Dermis blood vessel endothelial cell (primary cell): ENCODE data around the gene LRP2. TPM values are rescaled to one million over a fixed set of nuclear protein-coding genes. Genes with fewer than 3 reads are reported as not detected.
A peak's percentile ranks its signal among the peaks of the same experiment; 100 is the strongest.
"Not testable (repeated sequence)": the region's sequence is repeated elsewhere in the genome, so short reads cannot be mapped to it uniquely, and the experiment has no call there.

Source experiments
- DNase-seq: peaks from one replicate; pipeline ENCODE4 v3.0.0; 2010
- total RNA-seq: library from RNA; depleted of rRNA; stranded (reverse); fragments of >200 nt; gene quantifications from 2 replicates; pipeline ENCODE4 v1.2.3, GENCODE V29; 2014

LRP2 gene
- 0.05 TPM in 1 of 2 replicates, not detected in the other for total RNA-seq

- peak; percentile 15 for DNase-seq
Measured at GRCh38 chr2:169362118-169362893, at the start of gene LRP2. TSS of gene LRP2 (minus strand) at chr2:169362534. CDS start at chr2:169362399, 135 bp downstream.

- DNase-seq, result no peak
Measured at GRCh38 chr2:169406891-169407290, 44.6 kb upstream of the LRP2 start.

- not testable (repeated sequence) for DNase-seq
Measured at GRCh38 chr2:169399491-169399890, 37.2 kb upstream of the LRP2 start.

- no peak for DNase-seq
Measured at GRCh38 chr2:169397697-169398096, 35.4 kb upstream of the LRP2 start.

- no peak for DNase-seq
Measured at GRCh38 chr2:169395821-169396374, 33.6 kb upstream of the LRP2 start.

GRCh38 chr2:169393068-169393590 is 30.8 kb upstream of the LRP2 start:
- no peak for DNase-seq

GRCh38 chr2:169391236-169391635 is 28.9 kb upstream of the LRP2 start:
- no peak for DNase-seq

GRCh38 chr2:169388161-169388560 is 25.8 kb upstream of the LRP2 start:
- no peak for DNase-seq

- DNase-seq, result no peak
Measured at GRCh38 chr2:169386722-169387121, 24.4 kb upstream of the LRP2 start.

- no peak for DNase-seq
Measured at GRCh38 chr2:169384816-169385215, 22.5 kb upstream of the LRP2 start.

- DNase-seq, result no peak
Measured at GRCh38 chr2:169372561-169372960, 10.2 kb upstream of the LRP2 start.

GRCh38 chr2:169366066-169366465 is 3.7 kb upstream of the LRP2 start:
- no peak for DNase-seq

- DNase-seq, result no peak
Measured at GRCh38 chr2:169365029-169365480, 2.7 kb upstream of the LRP2 start.

GRCh38 chr2:169363560-169364150 is 1.3 kb upstream of the LRP2 start:
- peak; percentile 10 for DNase-seq

- DNase-seq, result peak; percentile 7
Measured at GRCh38 chr2:169362894-169363559, 693 bp upstream of the LRP2 start.

- DNase-seq, result peak; percentile 19
Measured at GRCh38 chr2:169361706-169362117, 622 bp downstream of the LRP2 start.

GRCh38 chr2:169360984-169361705 is 1.2 kb downstream of the LRP2 start:
- DNase-seq, result no peak

GRCh38 chr2:169358016-169358415 is 4.3 kb downstream of the LRP2 start:
- DNase-seq, result no peak

- no peak for DNase-seq
Measured at GRCh38 chr2:169354244-169354643, 8.1 kb downstream of the LRP2 start.

- DNase-seq, result no peak
Measured at GRCh38 chr2:169351725-169352124, 10.6 kb downstream of the LRP2 start.

- no peak for DNase-seq
Measured at GRCh38 chr2:169349535-169349934, 12.8 kb downstream of the LRP2 start.

- no peak for DNase-seq
Measured at GRCh38 chr2:169348321-169349024, 13.9 kb downstream of the LRP2 start.
